ENCODE data around the gene OXCT2.

The OXCT2 gene

DNA sequence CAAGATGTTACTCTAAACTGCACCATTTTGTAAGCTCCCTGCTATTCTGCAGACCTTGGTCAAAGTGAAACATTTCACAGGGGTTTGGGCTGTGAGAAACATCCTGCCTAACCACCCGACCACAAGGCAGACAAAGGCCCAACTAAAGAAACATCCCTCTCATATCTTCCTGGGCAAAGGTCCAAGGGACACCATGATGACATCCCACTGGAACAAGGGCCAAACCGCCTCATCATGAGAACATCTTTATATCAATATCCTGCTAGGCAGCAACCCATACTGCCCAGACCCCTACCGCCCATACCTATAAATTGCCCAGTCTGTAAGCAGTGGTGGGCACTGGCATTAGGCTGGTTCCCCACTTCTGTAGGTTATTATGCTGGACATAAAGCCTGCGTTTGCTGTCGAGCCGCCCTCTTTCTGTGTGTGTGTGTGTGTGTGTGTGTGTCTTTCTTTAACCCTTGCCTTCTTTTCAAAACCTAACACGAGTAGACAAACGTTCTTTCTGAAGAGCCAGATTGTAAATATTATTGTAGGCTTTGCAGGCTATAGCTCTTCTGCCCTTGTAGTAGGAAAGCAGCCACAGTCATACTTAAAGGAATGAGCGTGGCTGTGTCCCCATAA lies 33.5 kb downstream of the OXCT2 start:
- in situ Hi-C loops (cut with MboI; ENCODE audit: low sequenced_read_pairs) = no loop called here

DNA sequence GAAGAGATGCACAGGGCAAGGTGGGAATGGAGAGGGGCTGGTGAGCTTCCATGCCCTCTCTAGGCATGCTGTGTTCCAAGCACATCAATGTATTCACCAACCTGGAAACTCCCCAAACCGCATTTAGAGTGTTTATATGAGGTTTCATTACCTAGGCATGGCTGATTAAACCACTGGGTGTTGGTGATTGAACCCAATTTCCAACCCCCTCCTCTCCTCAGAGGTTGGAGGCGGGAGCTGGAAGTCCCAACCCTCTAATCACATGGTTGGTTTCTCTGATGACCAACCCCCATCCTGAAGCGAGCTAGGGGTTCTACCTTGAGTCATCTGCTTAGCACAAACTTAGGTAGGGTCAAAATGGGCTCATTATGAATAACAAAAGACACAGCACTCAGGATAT lies 35.4 kb downstream of the OXCT2 start:
- in situ Hi-C loops (cut with MboI; ENCODE audit: low sequenced_read_pairs) = no loop called here

DNA sequence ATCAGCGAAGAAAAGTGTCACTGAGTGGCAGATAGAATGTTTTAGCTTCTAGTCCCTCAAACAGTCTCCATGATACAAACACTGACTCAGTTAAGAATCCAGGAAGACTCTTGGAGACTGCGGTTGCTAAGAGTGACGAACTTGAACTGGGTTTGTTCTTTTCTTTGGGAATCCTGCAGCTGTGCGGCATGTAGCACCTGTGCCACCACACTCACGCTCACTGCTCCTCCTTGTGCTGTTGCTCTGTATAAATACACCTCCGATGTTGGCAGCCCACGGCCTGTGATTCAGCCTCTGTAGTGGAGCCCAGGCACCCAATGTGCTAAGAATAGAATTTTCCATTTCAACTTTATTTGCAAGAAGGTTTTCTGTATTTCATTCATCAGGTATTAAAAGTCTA lies 38.0 kb downstream of the OXCT2 start:
- in situ Hi-C loops (cut with MboI; ENCODE audit: low sequenced_read_pairs) = no loop called here

DNA sequence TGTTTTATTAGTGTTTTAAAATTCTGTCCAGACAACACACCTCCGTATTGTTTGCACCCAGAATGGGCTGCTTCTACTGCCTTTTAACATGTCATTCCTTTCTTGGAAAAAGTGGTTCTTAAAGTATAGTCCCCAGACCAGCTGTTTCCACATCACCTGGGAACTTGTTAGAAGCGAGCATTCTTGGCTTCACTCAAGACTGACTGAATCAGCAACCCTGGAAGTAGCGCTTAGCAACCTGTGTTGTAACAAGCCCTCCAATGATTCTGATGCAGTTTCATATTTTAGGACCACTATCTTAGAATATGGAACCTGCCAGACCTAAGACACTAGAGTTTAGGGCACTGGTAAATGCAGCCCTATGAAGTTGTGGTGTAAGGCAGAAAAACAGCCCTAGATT lies 38.4 kb downstream of the OXCT2 start:
- in situ Hi-C loops (cut with MboI; ENCODE audit: low sequenced_read_pairs) = no loop called here

DNA sequence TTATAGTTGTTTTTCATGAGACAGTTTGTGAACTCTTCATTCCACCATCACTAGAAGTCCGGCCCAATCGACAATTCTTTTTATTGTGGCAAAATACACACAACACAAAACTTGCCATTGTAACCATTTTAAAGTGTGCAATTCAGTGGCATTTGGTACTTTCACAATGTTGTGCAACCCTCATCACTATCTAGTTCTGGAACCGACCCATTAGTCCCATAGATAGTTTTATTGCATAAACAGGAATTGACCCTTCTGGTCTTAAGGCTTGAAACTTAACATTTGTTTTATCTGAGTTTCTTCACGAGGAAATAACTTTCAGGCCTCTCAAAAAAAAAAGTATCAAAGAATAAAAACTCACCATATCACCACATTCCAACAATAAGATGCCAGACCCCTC lies 41.3 kb downstream of the OXCT2 start:
- in situ Hi-C loops (cut with MboI; ENCODE audit: low sequenced_read_pairs) = no loop called here

DNA sequence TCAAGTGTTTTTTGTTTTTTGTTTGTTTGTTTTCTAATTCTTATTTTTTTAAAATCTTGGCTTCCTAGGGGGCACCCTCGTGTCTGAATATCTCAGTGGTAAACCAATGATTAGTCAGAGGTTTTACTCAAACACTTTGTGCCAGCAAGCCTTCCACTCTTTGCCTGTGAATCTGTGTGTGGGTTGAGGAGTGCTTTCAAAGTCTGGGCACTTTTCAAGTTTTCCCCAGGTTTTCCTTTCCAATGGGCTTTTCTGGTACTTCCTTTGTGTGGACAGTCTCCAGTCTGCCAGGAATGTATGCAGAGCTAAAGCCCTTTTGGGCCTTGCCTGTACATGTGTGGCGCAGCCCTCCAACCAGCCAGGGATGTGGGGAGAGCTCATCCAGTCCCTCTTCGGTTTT lies 42.1 kb downstream of the OXCT2 start:
- in situ Hi-C loops (cut with MboI; ENCODE audit: low sequenced_read_pairs) = no loop called here

DNA sequence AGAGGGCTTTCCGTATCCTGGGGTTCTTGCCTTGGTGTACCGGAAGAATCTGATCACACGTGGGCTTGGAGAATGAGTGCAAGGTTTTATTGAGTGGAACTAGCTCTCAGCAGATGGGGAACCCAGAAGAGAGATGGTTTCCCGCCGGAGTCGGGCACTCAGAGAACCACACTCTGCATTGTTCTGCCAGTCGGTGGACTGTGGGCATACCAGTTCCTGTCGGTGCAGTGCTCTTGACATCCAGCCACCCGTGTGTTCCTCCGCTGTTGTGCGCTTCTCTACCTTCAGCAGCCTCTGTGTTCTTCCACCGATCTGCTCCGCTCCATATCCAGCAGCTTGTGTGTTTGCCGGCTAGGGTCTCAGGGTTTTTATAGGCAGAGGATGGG lies 43.2 kb downstream of the OXCT2 start:
- in situ Hi-C loops (cut with MboI; ENCODE audit: low sequenced_read_pairs) = no loop called here

DNA sequence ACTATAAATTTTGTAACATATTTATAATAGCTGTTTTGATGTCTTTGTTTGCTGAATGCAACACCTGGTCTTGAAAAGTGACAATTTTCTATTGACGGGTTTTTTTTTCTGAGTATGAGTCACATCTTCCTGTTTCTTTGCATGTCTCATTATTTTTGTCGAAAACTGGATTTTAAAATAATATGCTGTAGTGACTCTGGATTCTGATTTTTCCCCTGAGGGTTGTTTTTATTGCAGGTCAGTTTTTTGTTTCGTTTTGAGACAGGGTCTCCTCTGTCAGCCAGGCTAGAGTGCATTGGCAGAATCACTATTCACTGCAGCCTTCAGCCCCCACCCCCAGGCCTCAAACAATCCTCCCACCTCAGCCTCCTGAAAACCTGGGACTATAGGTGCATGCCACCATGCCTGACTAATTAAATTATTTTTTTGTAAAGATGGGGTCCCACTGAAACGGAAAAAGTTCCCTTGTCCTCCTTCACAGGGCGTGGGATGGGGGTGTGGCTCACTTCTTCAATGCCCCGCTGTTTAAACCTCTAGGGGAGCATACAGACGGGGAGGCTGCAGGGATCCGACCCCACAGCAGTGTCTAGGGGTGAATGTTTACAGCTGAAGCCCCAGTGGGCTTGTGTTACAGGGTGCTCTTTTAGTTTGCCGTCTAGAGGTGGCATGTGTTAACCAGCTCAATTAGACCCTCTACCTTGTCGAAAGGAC lies 43.8 kb downstream of the OXCT2 start:
- in situ Hi-C loops (cut with MboI; ENCODE audit: low sequenced_read_pairs) = no loop called here

DNA sequence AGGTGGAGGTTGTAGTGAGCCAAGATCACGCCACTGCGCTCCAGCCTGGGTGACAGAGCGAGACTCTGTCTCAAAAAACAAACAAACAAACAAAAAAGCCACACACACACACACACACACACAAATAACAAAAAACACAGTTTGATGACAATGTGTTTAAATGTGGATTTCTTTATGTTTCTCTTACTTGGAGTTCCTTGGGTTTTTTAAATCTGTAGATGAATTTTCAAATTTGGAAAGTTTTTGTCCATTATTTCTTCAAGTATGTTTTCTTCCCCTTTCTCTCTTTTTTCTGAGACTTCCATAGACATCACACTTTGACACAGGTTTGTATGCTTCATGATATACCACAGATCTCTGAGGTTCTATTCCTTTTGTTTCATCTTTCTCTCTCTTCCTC lies 44.5 kb downstream of the OXCT2 start:
- in situ Hi-C loops (cut with MboI; ENCODE audit: low sequenced_read_pairs) = no loop called here

DNA sequence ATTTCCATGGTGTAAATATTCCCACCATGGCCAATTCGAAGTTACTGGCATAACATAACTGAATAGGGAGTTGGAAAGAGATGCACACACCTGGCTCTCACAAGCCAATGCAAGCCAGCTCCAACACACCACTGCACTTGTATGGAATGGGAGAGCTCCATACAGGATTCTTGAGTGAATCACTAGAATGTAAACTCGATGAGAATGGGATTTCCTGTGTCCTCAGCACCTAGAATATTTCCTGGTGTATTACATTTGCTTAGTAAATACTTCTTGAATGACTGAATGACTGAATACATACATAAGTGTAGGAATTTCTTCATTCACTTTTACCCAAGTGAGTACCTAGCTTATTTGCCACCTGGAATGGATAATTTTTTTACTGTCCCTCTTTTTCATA lies 48.7 kb downstream of the OXCT2 start:
- in situ Hi-C loops (cut with MboI; ENCODE audit: low sequenced_read_pairs) = no loop called here

DNA sequence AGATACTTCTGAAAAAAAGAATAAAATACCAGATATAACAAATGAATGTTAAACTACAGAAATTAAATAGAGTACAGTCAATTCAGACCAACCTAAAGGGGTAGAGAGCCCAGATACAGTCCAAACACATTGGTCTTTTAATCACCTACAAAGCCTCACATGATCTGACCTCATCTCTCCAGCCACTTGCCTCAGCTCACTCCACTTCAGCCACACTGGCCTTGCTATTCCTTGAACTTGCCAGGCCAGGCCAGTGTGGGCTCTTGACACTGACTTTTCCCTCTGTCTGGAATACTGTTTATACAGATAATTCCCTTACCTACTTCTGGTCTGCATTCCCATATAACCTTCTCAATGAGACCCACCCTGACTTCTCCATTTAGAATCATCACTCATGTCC lies 49.5 kb downstream of the OXCT2 start:
- in situ Hi-C loops (cut with MboI; ENCODE audit: low sequenced_read_pairs) = no loop called here

DNA sequence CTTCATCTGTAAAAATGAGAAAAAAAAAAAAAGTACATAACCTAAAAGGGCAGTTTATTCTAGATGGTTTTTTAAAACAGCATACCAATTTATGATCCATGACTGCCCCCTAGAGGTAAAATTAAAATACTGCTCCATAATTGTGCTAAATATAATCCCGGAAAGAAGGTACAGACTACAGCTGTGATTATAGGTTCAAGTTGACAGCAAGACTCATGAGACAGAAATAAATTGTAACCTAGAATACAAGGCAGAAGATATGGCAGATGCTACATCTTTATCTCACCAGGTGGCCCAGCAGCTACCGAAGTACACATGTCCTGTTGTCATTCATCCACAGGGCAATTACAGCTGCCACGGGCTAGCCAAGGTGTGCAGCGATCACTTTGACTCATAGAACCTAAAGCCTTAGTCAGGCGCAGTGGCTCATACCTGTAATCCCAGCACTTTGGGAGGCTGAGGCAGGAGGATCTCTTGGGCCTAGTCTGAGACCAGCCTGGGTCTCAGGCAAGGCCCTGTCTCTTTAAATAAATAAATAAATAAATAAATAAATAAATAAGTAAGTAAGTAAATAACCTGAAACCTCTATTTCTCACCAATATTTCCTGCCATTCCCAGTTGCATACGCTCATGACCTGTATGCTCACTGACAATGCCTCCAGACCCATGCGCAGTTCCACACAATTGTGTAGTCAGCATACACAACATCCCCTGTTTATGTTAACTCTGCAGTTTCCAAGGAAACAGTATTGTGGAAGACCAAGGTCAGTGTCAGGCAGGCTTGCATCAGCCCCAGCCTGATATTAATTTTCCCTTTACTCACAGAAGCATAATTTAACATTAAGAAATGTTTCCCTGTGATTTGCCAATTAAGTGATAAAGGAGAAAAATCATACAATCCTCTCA lies 50.8 kb downstream of the OXCT2 start:
- in situ Hi-C loops (cut with MboI; ENCODE audit: low sequenced_read_pairs) = no loop called here

All from hTERT RPE-1 (cell line).